Hematopoietic multipotent progenitor cell treated with erythropoietin and hydrocortisone succinate and interleukin-3 and kit ligand, for 17 days (in vitro differentiated cells): ENCODE data around the gene GEMIN5.
A peak's percentile ranks its signal among the peaks of the same experiment; 100 is the strongest.

Experiments used
- DNase-seq: peaks from one replicate; pipeline ENCODE4 v3.0.0-alpha.2; 2015; ENCODE audit warnings: low spot score

The GEMIN5 gene

GRCh38 chr5:154849264-154849785 is 88.7 kb downstream of the GEMIN5 start:
- DNase-seq, result no peak

- DNase-seq, result no peak
Observed at GRCh38 chr5:154844809-154845208, 93.2 kb downstream of the GEMIN5 start.

GRCh38 chr5:154842689-154843530 is 95.1 kb downstream of the GEMIN5 start:
- no peak for DNase-seq

- no peak for DNase-seq
Observed at GRCh38 chr5:154841273-154841661, 96.7 kb downstream of the GEMIN5 start.

- DNase-seq, result peak; percentile 68
Observed at GRCh38 chr5:154840435-154841272, 97.4 kb downstream of the GEMIN5 start.
